HG02571 (cell line): ENCODE data around the gene RSPRY1.
"Not testable (repeated sequence)": the region's sequence is repeated elsewhere in the genome, so short reads cannot be mapped to it uniquely, and the experiment has no call there.

Experiments
- ATAC-seq: cut with Tn5 transposase; IDR thresholded peaks from one replicate; pipeline ENCODE4 v1.9.1; 2021; ENCODE audit warnings: mild to moderate bottlenecking, moderate library complexity; ENCODE audit not compliant: unreplicated experiment

RSPRY1 gene

GRCh38 chr16:57252148-57252721 is 66.1 kb downstream of the RSPRY1 start:
- no peak for ATAC-seq

DNA sequence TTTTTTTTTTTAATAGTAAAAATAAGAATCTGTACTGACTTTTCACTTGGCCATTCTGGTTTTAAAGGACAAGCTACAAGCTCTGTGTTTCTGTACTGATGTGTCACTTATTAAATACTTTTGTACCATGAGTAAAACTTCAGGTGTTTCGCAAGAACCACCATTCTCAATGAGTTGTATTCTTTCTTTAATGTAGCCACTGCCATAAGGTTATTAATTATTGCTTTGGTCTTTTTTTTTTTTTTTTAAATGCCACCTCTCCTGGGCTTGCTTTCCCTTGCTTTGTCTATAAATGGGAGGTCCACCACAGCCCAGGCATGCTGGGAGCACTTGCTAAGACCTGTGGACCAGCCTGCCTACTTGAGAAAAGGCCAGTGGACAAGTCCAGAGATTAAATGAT is 67.3 kb downstream of the RSPRY1 start:
- ATAC-seq: no peak

DNA sequence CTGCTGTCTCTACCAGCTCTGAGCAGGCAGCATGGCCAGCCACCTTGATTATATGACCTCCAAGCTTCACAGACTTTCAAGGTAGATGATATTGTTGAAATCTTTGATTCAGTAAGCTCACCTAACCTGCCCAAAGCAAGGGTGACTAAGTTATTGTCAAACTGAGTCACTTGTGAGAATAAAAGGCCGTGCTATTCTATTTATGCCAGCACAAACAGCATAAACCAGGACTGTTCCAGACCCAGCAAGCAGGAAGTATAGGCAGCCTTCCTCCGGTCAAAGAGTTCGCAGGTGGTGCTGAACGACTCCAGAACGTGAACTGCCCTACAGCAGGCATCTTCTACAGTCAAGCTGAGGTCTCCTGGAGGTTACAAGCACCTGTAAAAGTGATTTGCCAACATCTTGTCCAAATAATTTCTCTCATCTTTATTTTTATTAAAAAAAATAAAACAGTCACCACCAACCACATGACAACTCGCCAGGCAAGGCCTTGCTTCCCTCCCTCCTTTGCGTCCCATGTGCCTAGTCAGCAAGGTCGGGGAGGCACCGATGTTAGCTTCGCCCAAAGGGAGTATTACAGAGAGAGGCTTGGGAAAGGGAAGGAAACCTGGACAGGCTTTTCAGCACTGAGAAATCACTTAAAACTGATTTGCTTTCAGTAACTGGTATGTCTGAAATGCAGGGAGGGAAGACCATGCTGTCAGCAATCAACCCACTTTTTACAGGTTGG is 69.7 kb downstream of the RSPRY1 start:
- ATAC-seq: no peak

DNA sequence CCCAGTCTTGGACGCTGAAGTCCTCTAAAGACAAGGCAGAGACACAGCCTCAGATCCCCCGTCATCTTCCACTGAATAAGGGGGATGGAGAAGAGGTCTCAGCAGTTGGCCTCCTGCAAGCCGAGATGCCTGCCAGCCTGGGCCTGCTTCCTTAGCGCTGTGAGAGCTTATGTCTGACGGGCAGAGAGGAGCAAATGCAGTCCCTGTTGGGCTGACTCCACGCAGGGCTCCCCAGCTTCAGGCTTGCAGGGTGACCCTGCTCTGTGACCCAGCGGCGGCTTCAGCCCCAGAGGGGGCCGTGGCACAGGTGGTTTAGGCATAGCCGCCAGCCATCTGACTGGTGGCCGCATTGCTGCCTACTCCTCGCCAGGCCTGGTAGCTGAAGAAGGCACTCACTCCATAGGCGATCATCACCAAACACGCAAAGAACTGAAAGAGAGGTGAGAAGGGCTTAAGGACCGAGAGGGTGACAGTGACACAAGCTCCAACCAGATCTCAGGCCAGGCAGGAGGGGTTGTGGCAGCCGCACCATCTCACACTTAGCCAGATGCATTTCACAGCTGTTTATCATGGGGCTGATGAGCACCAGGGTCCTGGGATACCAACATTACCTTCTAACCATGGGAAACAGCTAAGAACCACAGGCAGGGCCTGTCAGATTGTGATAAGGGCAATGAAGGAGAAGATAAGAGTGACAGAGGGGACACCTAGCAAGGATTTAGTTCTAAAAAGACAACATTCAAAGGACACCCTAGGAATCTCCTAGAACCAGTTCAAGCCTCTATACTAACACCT is 70.7 kb downstream of the RSPRY1 start:
- ATAC-seq: no peak

- ATAC-seq: no peak
Measured at GRCh38 chr16:57257455-57258070, 71.4 kb downstream of the RSPRY1 start.

- ATAC-seq: no peak
Measured at GRCh38 chr16:57258226-57258909, 72.2 kb downstream of the RSPRY1 start.

DNA sequence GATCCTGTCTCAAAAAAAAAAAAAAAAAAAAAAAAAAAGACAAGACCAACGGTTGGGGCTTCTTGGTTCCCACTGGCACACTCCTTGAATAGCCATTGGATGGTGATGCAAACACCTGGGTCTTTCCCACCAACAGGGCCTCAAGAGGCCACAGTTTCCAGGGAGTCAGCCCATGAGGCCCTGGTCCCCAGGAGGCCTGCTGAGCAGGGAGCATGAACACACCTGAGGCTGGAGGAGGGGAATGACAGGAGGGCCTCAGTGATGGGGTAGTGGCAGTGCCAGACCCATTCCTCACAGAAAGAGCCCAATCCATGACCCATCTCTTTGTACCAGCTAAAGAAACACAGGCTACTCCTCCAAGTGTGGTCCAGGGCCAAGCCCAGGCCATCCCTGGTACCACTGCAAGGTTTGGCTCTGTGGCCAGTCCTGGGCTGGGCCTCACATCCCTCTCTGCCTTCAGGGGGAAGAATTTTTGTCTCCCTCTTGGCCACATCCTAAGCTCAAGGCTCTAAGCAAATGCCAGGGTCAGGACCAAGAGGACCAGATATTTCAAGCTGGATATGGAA is 72.9 kb downstream of the RSPRY1 start:
- ATAC-seq: no peak

- no peak for ATAC-seq
Measured at GRCh38 chr16:57260294-57260929, 74.3 kb downstream of the RSPRY1 start.

GRCh38 chr16:57261806-57262205 is 75.7 kb downstream of the RSPRY1 start:
- no peak for ATAC-seq

DNA sequence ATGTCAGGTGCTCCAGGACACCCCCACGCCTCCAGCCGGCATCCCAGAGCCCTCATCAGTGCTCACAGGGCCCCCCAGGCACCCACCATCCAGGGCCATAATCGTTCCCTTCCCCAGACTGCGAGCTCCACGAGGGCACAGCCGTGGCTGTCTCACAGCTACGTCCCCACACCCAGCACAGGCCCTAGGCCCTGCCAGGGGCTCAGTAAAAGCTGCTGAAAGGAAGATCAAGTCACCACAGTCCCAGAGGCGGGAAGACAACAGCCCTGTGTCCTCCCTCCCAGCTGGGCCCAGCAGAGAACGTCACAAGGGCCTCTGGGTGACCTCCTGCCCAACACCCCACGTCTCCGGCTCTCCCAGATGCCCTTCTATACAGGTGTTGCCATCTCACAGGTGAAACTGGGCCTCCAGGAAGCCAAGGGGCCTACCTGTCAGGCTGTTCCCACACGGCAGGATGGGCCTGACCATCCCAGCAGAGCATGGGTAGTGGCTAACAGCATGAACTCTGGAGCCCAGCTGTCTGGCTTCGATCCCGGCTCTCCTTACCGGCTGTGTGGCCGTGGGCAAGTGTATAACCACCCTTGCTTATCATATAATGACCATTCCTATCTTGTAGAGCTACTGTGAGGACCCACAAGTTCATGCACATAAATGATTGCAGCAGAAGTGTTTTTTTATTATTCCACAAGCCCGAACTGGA is 76.9 kb downstream of the RSPRY1 start:
- no peak for ATAC-seq

GRCh38 chr16:57263541-57264351 is 77.6 kb downstream of the RSPRY1 start:
- no peak for ATAC-seq

DNA sequence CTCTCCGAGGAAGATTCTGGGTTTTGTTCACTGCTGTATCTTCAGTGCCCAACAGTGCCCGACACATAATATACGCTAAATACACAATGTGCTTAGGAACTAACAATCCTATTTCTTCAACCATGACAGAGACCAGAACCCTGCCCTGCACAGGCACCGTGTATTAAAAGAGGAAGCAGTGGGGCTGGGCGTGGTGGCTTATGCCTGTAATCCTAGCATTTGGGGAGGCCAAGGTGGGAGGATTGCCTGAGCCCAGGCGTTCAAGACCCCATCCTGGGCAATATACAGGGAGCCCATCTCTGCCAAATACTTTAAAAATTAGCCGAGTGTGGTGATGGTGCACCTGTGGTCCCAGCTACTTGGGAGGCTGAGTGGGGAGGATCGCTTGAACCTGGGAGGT is 78.3 kb downstream of the RSPRY1 start:
- ATAC-seq: no peak

DNA sequence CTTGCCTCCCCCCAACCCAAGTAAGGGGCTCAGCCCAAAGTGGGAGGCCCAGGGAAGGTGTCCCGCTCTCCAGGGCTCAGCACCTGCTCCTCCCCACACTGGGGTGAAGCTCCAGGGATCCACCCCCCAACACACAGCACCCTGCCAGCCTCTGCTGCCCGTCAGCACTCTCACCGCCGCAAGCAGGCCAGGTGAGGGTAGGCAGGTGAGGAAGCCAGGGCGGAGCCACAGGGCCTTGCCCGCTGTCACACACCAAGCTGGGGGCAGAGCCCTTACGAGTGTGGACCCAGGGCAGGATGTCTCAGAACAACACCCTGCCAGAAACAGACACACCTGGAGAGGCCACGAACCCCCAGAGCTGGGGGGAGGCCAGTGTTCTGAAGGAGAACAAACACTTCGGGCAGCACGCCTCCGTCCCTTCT is 78.8 kb downstream of the RSPRY1 start:
- ATAC-seq: no peak

GRCh38 chr16:57265850-57266530 is 79.9 kb downstream of the RSPRY1 start:
- no peak for ATAC-seq

GRCh38 chr16:57266531-57267260 is 80.6 kb downstream of the RSPRY1 start:
- ATAC-seq: no peak

DNA sequence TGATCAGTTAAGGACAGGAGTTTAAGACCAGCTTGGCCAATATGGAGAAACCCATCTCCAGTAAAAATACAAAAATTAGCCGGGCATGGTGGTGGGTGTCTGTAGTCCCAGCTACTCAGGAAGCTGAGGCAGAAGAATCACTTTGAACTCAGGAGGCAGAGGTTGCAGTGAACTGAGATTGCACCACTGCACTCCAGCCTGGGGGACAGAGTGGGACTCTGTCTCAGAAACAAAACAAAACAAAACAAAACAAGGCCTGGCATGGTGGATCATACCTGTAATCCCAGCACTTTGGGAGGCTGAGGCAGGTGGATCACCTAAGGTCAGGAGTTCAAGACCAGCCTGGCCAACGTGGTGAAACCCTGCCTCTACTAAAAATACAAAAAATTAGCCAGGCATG is 81.2 kb downstream of the RSPRY1 start:
- ATAC-seq: not testable (repeated sequence)
